HG03095 (cell line): ENCODE measurements around the gene SPACA4.
A peak's percentile ranks its signal among the peaks of the same experiment; 100 is the strongest.

Experiments
- ATAC-seq: cut with Tn5 transposase; IDR thresholded peaks from one replicate; pipeline ENCODE4 v1.9.1; 2021; ENCODE audit warnings: moderate library complexity; ENCODE audit not compliant: unreplicated experiment

SPACA4 gene

GRCh38 chr19:48633148-48634035 lies 26.9 kb downstream of the SPACA4 start:
- ATAC-seq: no peak

- ATAC-seq: no peak
These were observed 27.4 kb downstream of the SPACA4 start for GRCh38 chr19:48634036-48634342.

GRCh38 chr19:48634424-48635262 lies 28.1 kb downstream of the SPACA4 start:
- peak; percentile 24 for ATAC-seq

GRCh38 chr19:48635263-48635965 lies 28.9 kb downstream of the SPACA4 start:
- no peak for ATAC-seq

- ATAC-seq: no peak
These were observed 29.7 kb downstream of the SPACA4 start for GRCh38 chr19:48635966-48636858.

GRCh38 chr19:48636859-48637448 lies 30.4 kb downstream of the SPACA4 start, which contains the start of gene DBP:
TSS of gene DBP (minus strand) at chr19:48637379. CDS start at chr19:48636994, 385 bp downstream.
- ATAC-seq: no peak

- ATAC-seq: peak; percentile 63
These were observed 31.0 kb downstream of the SPACA4 start for GRCh38 chr19:48637449-48637947.

GRCh38 chr19:48637948-48638830 lies 31.6 kb downstream of the SPACA4 start:
- ATAC-seq: peak; percentile 3

- ATAC-seq: no peak
These were observed 32.4 kb downstream of the SPACA4 start for GRCh38 chr19:48638831-48639381.

- ATAC-seq: no peak
These were observed 33.2 kb downstream of the SPACA4 start for GRCh38 chr19:48639483-48640375.

GRCh38 chr19:48641850-48642249 lies 35.3 kb downstream of the SPACA4 start:
- ATAC-seq: no peak

GRCh38 chr19:48642862-48643261 lies 36.3 kb downstream of the SPACA4 start:
- ATAC-seq: no peak

GRCh38 chr19:48644355-48644754 lies 37.8 kb downstream of the SPACA4 start:
- no peak for ATAC-seq

GRCh38 chr19:48644839-48645619 lies 38.5 kb downstream of the SPACA4 start:
- ATAC-seq: no peak

- ATAC-seq: no peak
These were observed 39.1 kb downstream of the SPACA4 start for GRCh38 chr19:48645620-48646000.

GRCh38 chr19:48646001-48646721 lies 39.6 kb downstream of the SPACA4 start, which contains the start of gene CA11:
TSS of gene CA11 (minus strand) at chr19:48646187. CDS start at chr19:48645632, 555 bp downstream.
- peak; percentile 70 for ATAC-seq
